OCI-LY1 (cell line): ENCODE measurements around the gene PAEP.

Experiments used
- H2AFZ ChIP-seq: fragments of 200-600 bp; sonication (generic), shearing (Covaris generic); 2 replicates; pipeline ENCODE4 v1.6.0; 2014; ENCODE audit warnings: antibody characterized with exemption, mild to moderate bottlenecking, low read length
- H3F3A ChIP-seq: fragments of 200-600 bp; sonication (generic), shearing (Covaris generic); 2 replicates; pipeline ENCODE4 v1.6.0; 2014; ENCODE audit warnings: mild to moderate bottlenecking, antibody characterized with exemption, low read length, moderate library complexity; ENCODE audit not compliant: insufficient read depth
- H3K27ac ChIP-seq: fragments of 200-600 bp; sonication (generic); 2 replicates; pipeline ENCODE4 v1.5.1; 2014; ENCODE audit warnings: low read length, mixed run types, mild to moderate bottlenecking, low read depth; ENCODE audit not compliant: poor library complexity, severe bottlenecking
- H3K27me3 ChIP-seq: fragments of 200-600 bp; sonication (generic); 2 replicates; pipeline ENCODE4 v1.6.0; 2014; ENCODE audit warnings: antibody characterized with exemption, mild to moderate bottlenecking, low read length, moderate library complexity; ENCODE audit not compliant: insufficient read depth
- H3K36me3 ChIP-seq: fragments of 200-600 bp; sonication (generic); 2 replicates; pipeline ENCODE4 v1.6.1; 2014; ENCODE audit warnings: mild to moderate bottlenecking, antibody characterized with exemption, low read length, moderate library complexity, mixed read lengths; ENCODE audit not compliant: insufficient read depth
- H3K4me1 ChIP-seq: fragments of 200-600 bp; sonication (generic); 2 replicates; pipeline ENCODE4 v1.5.1; 2014; ENCODE audit warnings: mild to moderate bottlenecking, low read length, moderate library complexity; ENCODE audit not compliant: insufficient read depth, severe bottlenecking
- H3K4me2 ChIP-seq: fragments of 200-600 bp; sonication (generic), shearing (Covaris generic); 2 replicates; pipeline ENCODE4 v1.6.1; 2014; ENCODE audit warnings: low read length
- H3K4me3 ChIP-seq: fragments of 200-600 bp; sonication (generic); 2 replicates; pipeline ENCODE4 v1.5.1; 2014; ENCODE audit warnings: low read length, low read depth, mild to moderate bottlenecking, mixed read lengths; ENCODE audit not compliant: poor library complexity, severe bottlenecking
- H3K79me2 ChIP-seq: fragments of 200-600 bp; shearing (Covaris generic); 2 replicates; pipeline ENCODE4 v1.6.1; 2016; ENCODE audit warnings: mixed run types, low read length, mixed read lengths; ENCODE audit not compliant: insufficient read depth
- H3K9ac ChIP-seq: fragments of 200-600 bp; sonication (generic), shearing (Covaris generic); 2 replicates; pipeline ENCODE4 v1.6.1; 2014; ENCODE audit warnings: mild to moderate bottlenecking, low read length, mixed read lengths
- H3K9me2 ChIP-seq: fragments of 200-600 bp; sonication (generic), shearing (Covaris generic); 2 replicates; pipeline ENCODE4 v1.6.1; 2014; ENCODE audit warnings: low read depth, mild to moderate bottlenecking, low read length, mixed read lengths
- H3K9me3 ChIP-seq: fragments of 200-600 bp; shearing (Covaris generic); 2 replicates; pipeline ENCODE4 v1.6.1; 2014; ENCODE audit warnings: low read length, mixed read lengths
- H4K20me1 ChIP-seq: fragments of 200-600 bp; sonication (generic), shearing (Covaris generic); 2 replicates; pipeline ENCODE4 v1.6.0; 2016; ENCODE audit warnings: mild to moderate bottlenecking, low read length; ENCODE audit not compliant: insufficient read depth
- EZH2 ChIP-seq: fragments of 200-600 bp; sonication (generic), shearing (Covaris generic); IDR thresholded peaks from 2 replicates; pipeline ENCODE4 v1.8.0; 2017; ENCODE audit warnings: borderline replicate concordance, mixed run types, mild to moderate bottlenecking, antibody characterized with exemption, low read length, moderate library complexity, mixed read lengths
- TF ChIP-seq, protein P1 (sequence below): fragments of 200-600 bp; sonication (generic), shearing (Covaris generic); IDR thresholded peaks from 2 replicates; pipeline ENCODE4 v1.5.1; 2017; ENCODE audit warnings: mild to moderate bottlenecking, antibody characterized with exemption, low read length, moderate library complexity, mixed read lengths

The PAEP gene

DNA sequence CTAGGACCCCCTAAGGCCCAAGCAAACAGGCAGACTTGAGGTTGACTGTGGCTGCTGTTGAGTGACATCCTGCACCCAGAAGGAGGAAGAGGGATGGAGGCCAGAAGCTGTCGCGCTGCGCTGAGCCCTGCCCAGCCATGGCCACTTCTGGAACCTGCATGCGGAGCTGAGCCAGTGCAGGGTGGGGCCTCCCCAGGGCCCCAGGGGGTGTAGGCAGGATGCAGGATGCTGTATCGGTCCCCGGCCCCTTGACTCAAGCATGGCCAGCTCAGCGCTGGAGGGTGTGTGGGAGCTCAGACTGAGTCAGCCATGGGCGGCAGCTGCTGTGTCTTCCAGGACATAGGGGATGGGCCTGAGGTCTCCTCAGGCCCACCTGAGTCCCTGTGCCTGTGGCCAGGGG lies 50.9 kb downstream of the PAEP start:
- Histone ChIP-seq H3K4me3 (no peak overlapping the region), H3K4me2 (no peak overlapping the region), H3K27ac (no peak overlapping the region), H3K9me3 (no peaks in the 10 kb centered on the region), H3K4me1 (no peaks in the 10 kb centered on the region), H3K9me2 (no peaks in the 10 kb centered on the region), H3K27me3 (no peaks in the 10 kb centered on the region), H3K36me3 (no peaks in the 10 kb centered on the region), H2AFZ (no peak overlapping the region), H3K9ac (no peak overlapping the region), H3F3A (no peaks in the 10 kb centered on the region), H3K79me2 (no peaks in the 10 kb centered on the region), H4K20me1 (no peaks in the 10 kb centered on the region)
- TF ChIP-seq, protein P1, sequence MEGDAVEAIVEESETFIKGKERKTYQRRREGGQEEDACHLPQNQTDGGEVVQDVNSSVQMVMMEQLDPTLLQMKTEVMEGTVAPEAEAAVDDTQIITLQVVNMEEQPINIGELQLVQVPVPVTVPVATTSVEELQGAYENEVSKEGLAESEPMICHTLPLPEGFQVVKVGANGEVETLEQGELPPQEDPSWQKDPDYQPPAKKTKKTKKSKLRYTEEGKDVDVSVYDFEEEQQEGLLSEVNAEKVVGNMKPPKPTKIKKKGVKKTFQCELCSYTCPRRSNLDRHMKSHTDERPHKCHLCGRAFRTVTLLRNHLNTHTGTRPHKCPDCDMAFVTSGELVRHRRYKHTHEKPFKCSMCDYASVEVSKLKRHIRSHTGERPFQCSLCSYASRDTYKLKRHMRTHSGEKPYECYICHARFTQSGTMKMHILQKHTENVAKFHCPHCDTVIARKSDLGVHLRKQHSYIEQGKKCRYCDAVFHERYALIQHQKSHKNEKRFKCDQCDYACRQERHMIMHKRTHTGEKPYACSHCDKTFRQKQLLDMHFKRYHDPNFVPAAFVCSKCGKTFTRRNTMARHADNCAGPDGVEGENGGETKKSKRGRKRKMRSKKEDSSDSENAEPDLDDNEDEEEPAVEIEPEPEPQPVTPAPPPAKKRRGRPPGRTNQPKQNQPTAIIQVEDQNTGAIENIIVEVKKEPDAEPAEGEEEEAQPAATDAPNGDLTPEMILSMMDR, result no peak
- no peak for TF ChIP-seq EZH2

DNA sequence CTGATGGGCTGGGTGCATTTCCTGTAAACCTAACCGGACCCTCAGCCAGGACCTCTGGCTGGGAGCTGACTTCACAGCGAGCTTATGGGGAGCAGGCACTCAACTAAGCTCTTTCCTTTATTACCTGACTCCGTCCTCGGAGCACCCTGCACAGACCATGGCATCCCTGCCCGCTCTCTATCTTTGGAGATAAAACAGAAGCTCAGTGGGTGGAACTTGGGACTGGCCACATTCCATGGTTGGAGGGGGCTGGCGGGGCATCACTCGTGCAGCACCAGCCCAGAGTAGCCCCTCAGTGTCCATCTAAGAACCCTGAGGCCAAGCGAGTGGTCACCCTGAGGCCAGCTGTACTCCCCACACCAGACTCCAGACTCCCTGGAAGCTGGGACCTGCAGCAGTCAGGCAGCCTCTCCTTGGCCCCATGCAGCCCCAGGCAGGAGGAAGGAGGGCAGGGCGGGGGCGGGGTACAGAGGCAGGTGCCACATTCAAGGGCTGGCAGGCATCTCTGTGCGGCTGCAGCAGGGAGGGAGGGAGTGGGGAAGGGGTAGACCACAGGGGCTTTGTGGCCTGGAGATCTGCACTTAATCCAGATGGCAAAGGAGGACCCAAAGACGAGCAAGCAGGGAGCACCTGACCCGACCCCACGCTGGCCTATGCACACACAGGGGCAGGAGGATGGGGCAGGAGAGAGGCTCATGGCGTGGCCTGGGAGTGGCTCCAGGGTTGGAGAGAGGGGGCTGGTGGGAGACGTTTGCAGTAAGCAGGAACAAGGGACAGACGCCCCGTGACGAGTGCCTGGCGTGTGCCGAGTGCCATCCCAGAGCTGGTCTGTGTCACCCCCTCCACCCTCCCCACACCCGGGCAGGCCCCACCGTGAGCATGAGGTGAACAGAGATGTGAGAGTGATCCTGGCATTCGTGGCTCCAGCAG lies 51.7 kb downstream of the PAEP start:
- Histone ChIP-seq H3K9me2 (no peaks in the 10 kb centered on the region), H3K79me2 (no peaks in the 10 kb centered on the region), H3K27ac (no peak overlapping the region), H3K4me3 (no peak overlapping the region), H4K20me1 (no peaks in the 10 kb centered on the region), H3K4me1 (no peaks in the 10 kb centered on the region), H3K4me2 (no peak overlapping the region), H3K36me3 (no peaks in the 10 kb centered on the region), H3K27me3 (no peaks in the 10 kb centered on the region), H3K9ac (no peak overlapping the region), H2AFZ (no peak overlapping the region), H3K9me3 (no peaks in the 10 kb centered on the region), H3F3A (no peaks in the 10 kb centered on the region)
- TF ChIP-seq, protein P1, result no peak
- no peak for TF ChIP-seq EZH2

- Histone ChIP-seq H3K9me2 (no peaks in the 10 kb centered on the region), H3K4me1 (no peaks in the 10 kb centered on the region), H3K27ac (no peak overlapping the region), H2AFZ (no peak overlapping the region), H3K27me3 (no peaks in the 10 kb centered on the region), H3K79me2 (no peaks in the 10 kb centered on the region), H3K9ac (no peak overlapping the region), H3K36me3 (no peaks in the 10 kb centered on the region), H4K20me1 (no peaks in the 10 kb centered on the region), H3F3A (no peaks in the 10 kb centered on the region), H3K4me2 (no peak overlapping the region), H3K9me3 (no peaks in the 10 kb centered on the region), H3K4me3 (no peak overlapping the region)
- no peak for TF ChIP-seq EZH2
- TF ChIP-seq, protein P1, result no peak
These were observed 52.6 kb downstream of the PAEP start for GRCh38 chr9:135613946-135614805.
